ENCODE data around the gene CCDC158.
"Not testable (repeated sequence)": the region's sequence is repeated elsewhere in the genome, so short reads cannot be mapped to it uniquely, and the experiment has no call there.

The CCDC158 gene

GRCh38 chr4:76364763-76365162, 56.2 kb downstream of the CCDC158 start:
- no peak for DNase-seq

GRCh38 chr4:76363556-76364290, 57.2 kb downstream of the CCDC158 start:
- DNase-seq = no peak

- no peak for DNase-seq
These were observed 59.1 kb downstream of the CCDC158 start for GRCh38 chr4:76361689-76362412.

- DNase-seq = not testable (repeated sequence)
These were observed 61.0 kb downstream of the CCDC158 start for GRCh38 chr4:76359881-76360466.

- DNase-seq = no peak
These were observed 63.0 kb downstream of the CCDC158 start for GRCh38 chr4:76357981-76358380.

GRCh38 chr4:76354517-76355473, 66.1 kb downstream of the CCDC158 start:
- DNase-seq = no peak

GRCh38 chr4:76342803-76343202, 78.1 kb downstream of the CCDC158 start:
- no peak for DNase-seq

GRCh38 chr4:76342191-76342590, 78.8 kb downstream of the CCDC158 start:
- no peak for DNase-seq

GRCh38 chr4:76341063-76341462, 79.9 kb downstream of the CCDC158 start:
- peak; percentile 30 to 45 for DNase-seq

- DNase-seq = no peak
These were observed 81.6 kb downstream of the CCDC158 start for GRCh38 chr4:76339364-76339763.

- DNase-seq = no peak
These were observed 86.1 kb downstream of the CCDC158 start for GRCh38 chr4:76334885-76335284.

- no peak for DNase-seq
These were observed 94.4 kb downstream of the CCDC158 start for GRCh38 chr4:76326515-76326914.

GRCh38 chr4:76325072-76325471, 95.9 kb downstream of the CCDC158 start:
- DNase-seq = no peak

- peak; percentile 44 to 61 for DNase-seq
These were observed 98.7 kb downstream of the CCDC158 start for GRCh38 chr4:76322236-76322635.

- no peak for DNase-seq
These were observed 104.8 kb downstream of the CCDC158 start for GRCh38 chr4:76316131-76316530.

GRCh38 chr4:76315267-76315918, 105.5 kb downstream of the CCDC158 start:
- DNase-seq = no peak

- DNase-seq = no peak
These were observed 107.4 kb downstream of the CCDC158 start for GRCh38 chr4:76313547-76313946.

- no peak for DNase-seq
These were observed 108.5 kb downstream of the CCDC158 start for GRCh38 chr4:76312457-76312856.

GRCh38 chr4:76311896-76312331, 109.0 kb downstream of the CCDC158 start:
- DNase-seq = no peak

GRCh38 chr4:76310683-76311082, 110.3 kb downstream of the CCDC158 start:
- DNase-seq = no peak

GRCh38 chr4:76309939-76310550, 110.9 kb downstream of the CCDC158 start:
- no peak for DNase-seq

- no peak for DNase-seq
These were observed 112.4 kb downstream of the CCDC158 start for GRCh38 chr4:76308548-76308947.
